Naive thymus-derived CD4-positive, alpha-beta T cell (primary cell): Measurements from ENCODE around the gene SUGCT. TPM values are rescaled to one million over a fixed set of nuclear protein-coding genes. Genes with fewer than 3 reads are reported as not detected.

ENCODE experiments used
- ATAC-seq: fragments of 150-1000 bp; cut with Tn5 transposase; 2 replicates; pipeline ENCODE4 v1.10.0; 2021; ENCODE audit warnings: mild to moderate bottlenecking, moderate library complexity
- CTCF ChIA-PET: fragments of 350-600 bp; sonication (Branson Sonifier 250); formaldehyde crosslinking; loops from one replicate; lab custom pipeline; 2021; ENCODE audit warnings: antibody characterized with exemption; lab: Charles Lee
- POLR2A ChIA-PET: fragments of 350-600 bp; sonication (Branson Sonifier 250); formaldehyde crosslinking; loops from one replicate; lab custom pipeline; 2021; ENCODE audit warnings: antibody characterized with exemption, inconsistent platforms; lab: Charles Lee
- DNase-seq, 9 donors: peaks; one replicate each; pipeline versions ENCODE4 v3.0.0 to v3.0.0-alpha.2; 2020 to 2022; ENCODE audit warnings: mixed read lengths in 1 of 9
- H3K27ac ChIP-seq: one replicate; pipeline ENCODE4 v1.7.0; 2013; ENCODE audit warnings: mild to moderate bottlenecking, low read depth, low read length, moderate library complexity
- H3K27me3 ChIP-seq, 2 donors: one replicate each; pipeline ENCODE4 v1.7.0; 2013; ENCODE audit warnings: low read length in 2 of 2, mild to moderate bottlenecking in 2 of 2, moderate library complexity in 2 of 2; ENCODE audit not compliant: control insufficient read depth in 2 of 2, insufficient read depth in 2 of 2
- H3K36me3 ChIP-seq, 3 experiments: 1 replicate in 2 of 3; 2 replicates in 1 of 3; pipeline ENCODE4 v1.7.0; 2013; ENCODE audit warnings: low read length in 3 of 3, mild to moderate bottlenecking in 3 of 3, moderate library complexity in 1 of 3; ENCODE audit not compliant: insufficient read depth in 3 of 3, control insufficient read depth in 2 of 3
- H3K4me1 ChIP-seq, 2 donors: one replicate each; pipeline ENCODE4 v1.7.0; 2013; ENCODE audit warnings: low read length in 2 of 2, mild to moderate bottlenecking in 2 of 2, moderate library complexity in 1 of 2; ENCODE audit not compliant: control insufficient read depth in 2 of 2, insufficient read depth in 2 of 2
- H3K4me3 ChIP-seq: 2 replicates; pipeline ENCODE4 v1.7.0; 2013; ENCODE audit warnings: mild to moderate bottlenecking, low read length
- H3K9me3 ChIP-seq, 3 experiments: 1 replicate in 2 of 3; 2 replicates in 1 of 3; pipeline ENCODE4 v1.7.0; 2013; ENCODE audit warnings: low read length in 3 of 3; ENCODE audit not compliant: control insufficient read depth in 2 of 3
- H3K27ac Mint-ChIP-seq, 9 donors: one replicate each; pipeline ENCODE4 v1.8.0; 2020 to 2022; ENCODE audit warnings: mixed read lengths in 9 of 9, mild to moderate bottlenecking in 8 of 9, moderate library complexity in 5 of 9, inconsistent platforms in 2 of 9
- H3K27me3 Mint-ChIP-seq, 5 donors: one replicate each; pipeline ENCODE4 v1.8.0; 2021 to 2022; ENCODE audit warnings: mixed read lengths in 5 of 5, mild to moderate bottlenecking in 1 of 5
- H3K36me3 Mint-ChIP-seq, 5 donors: one replicate each; pipeline ENCODE4 v1.8.0; 2020 to 2022; ENCODE audit warnings: mixed read lengths in 5 of 5, mild to moderate bottlenecking in 3 of 5, inconsistent platforms in 1 of 5
- H3K4me1 Mint-ChIP-seq, 7 donors: one replicate each; pipeline ENCODE4 v1.8.0; 2020 to 2022; ENCODE audit warnings: mixed read lengths in 7 of 7, mild to moderate bottlenecking in 3 of 7, inconsistent platforms in 1 of 7
- H3K4me3 Mint-ChIP-seq, 10 donors: one replicate each; pipeline ENCODE4 v1.8.0; 2020 to 2022; ENCODE audit warnings: mild to moderate bottlenecking in 10 of 10, mixed read lengths in 10 of 10, moderate library complexity in 6 of 10, inconsistent platforms in 2 of 10
- H3K9me3 Mint-ChIP-seq, 11 donors: one replicate each; pipeline ENCODE4 v1.8.0; 2020 to 2022; ENCODE audit warnings: mixed read lengths in 11 of 11, mild to moderate bottlenecking in 4 of 11, inconsistent platforms in 1 of 11, moderate library complexity in 1 of 11
- intact Hi-C, 2 donors: fragments of 100-400 bp; cut with micrococcal nuclease; formaldehyde crosslinking; loops; one replicate each; pipeline ENCODE4 v1.15.1; 2023
- polyA plus RNA-seq, 2 donors: library from polyadenylated mRNA; unstranded; fragments of 300-500 nt; fragmentation: Illumina TruSeq; gene quantifications; one replicate each; pipeline ENCODE4 v1.2.3, GENCODE V29; 2021
- total RNA-seq, 6 experiments: library from RNA in 5 of 6; stranded (reverse) in 5 of 6; gene quantifications; 1 replicate in 5 of 6; 2 replicates in 1 of 6; pipeline ENCODE4 v1.2.3 and lab custom pipeline; 2021 to 2026

The SUGCT gene
- total and polyA plus RNA-seq, 7 experiments from 2014 or later: 0.95 to 2.7 (median 2.2) TPM; not detected in 1

DNA sequence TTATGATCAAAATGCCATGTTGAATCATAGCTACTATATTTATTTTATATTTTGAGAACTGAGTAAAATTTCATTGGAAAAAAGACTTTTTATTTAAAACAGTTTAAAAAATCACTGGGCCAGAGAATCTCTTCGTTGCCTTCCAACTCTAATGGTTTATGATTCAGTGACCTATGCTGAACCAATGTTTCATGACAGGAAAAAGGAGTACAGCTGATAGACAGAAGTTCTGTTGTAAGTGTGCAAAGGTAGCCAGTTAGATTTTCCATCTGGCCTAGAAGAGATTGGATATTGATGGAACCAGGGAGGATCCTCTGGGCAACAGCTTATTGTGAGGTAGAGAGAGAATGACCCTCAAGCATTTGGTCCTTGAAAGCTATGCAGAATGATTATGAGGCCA is 745.8 kb downstream of the SUGCT start:
- Histone ChIP-seq H3K4me3 (no peak overlapping the region), H3K27me3 (no peaks in the 10 kb centered on the region), H3K4me1 (no peaks in the 10 kb centered on the region), H3K27ac (no peak overlapping the region), H3K9me3 (no peaks in the 10 kb centered on the region), H3K36me3 (no peaks in the 10 kb centered on the region)
- DNase-seq (no peak), ATAC-seq (no peak)
- H3K9me3 Mint-ChIP-seq: peaks cover 0 to 2% (median 0%) of the 10 kb centered on the region in 11 donors
- H3K27ac Mint-ChIP-seq: no peak overlapping the region
- POLR2A ChIA-PET: no interaction called here
- no peaks in the 10 kb centered on the region for H3K4me1 Mint-ChIP-seq
- intact Hi-C loops: no loop called here
- CTCF ChIA-PET: no interaction called here
- H3K36me3 Mint-ChIP-seq: peaks cover 0 to 1% (median 0%) of the 10 kb centered on the region in 5 donors
- no peak overlapping the region for H3K4me3 Mint-ChIP-seq
- peaks cover 0 to 2% (median 0%) of the 10 kb centered on the region in 5 donors for H3K27me3 Mint-ChIP-seq

GRCh38 chr7:40881405-40881926 is 746.7 kb downstream of the SUGCT start:
- ChIA-PET CTCF (no interaction called here), POLR2A (no interaction called here)
- peaks cover 0 to 4% (median 0%) of the 10 kb centered on the region in 5 donors for H3K27me3 Mint-ChIP-seq
- H3K27ac Mint-ChIP-seq: no peak overlapping the region
- peaks cover 0 to 7% (median 0%) of the 10 kb centered on the region in 11 donors for H3K9me3 Mint-ChIP-seq
- DNase-seq: no peak
- Histone ChIP-seq H3K27ac (no peak overlapping the region), H3K27me3 (no peaks in the 10 kb centered on the region), H3K4me3 (no peak overlapping the region), H3K36me3 (no peaks in the 10 kb centered on the region), H3K9me3 (peaks cover 0 to 4% (median 0%) of the 10 kb centered on the region in 3 experiments), H3K4me1 (no peaks in the 10 kb centered on the region)
- peaks cover 0 to 3% (median 0%) of the 10 kb centered on the region in 5 donors for H3K36me3 Mint-ChIP-seq
- H3K4me3 Mint-ChIP-seq: no peak overlapping the region
- intact Hi-C loops: no loop called here
- H3K4me1 Mint-ChIP-seq: no peaks in the 10 kb centered on the region
- no peak for ATAC-seq

DNA sequence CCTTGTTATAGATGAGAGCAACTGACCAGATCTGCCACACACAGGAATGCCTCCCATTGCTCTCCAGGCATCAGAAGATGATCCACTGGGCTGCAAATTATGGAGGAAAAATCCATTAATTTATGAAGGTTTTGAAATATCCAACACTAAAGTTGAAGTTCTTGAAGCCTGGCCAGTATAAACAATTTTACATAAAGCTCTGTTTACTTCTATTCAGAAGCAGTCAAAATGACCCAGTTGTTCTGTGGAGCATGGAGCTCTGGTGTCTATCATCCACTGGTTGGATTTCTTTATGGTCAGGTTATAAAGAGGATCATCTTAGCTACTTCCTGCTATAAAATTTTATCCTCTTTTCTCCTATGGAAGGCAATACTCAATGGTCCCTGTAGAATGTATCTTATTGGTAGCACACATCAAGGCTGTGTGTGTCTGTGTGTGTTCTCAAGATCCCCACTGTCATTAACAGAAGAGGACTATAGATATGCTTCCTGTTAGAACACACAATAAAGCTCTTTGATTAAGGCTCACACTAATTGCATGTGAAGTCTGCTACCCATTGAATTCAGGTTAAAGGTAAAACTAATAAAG is 747.4 kb downstream of the SUGCT start:
- no peaks in the 10 kb centered on the region for H3K36me3 ChIP-seq
- ChIA-PET POLR2A (no interaction called here), CTCF (no interaction called here)
- H3K27me3 ChIP-seq: no peaks in the 10 kb centered on the region
- H3K4me1 ChIP-seq: no peaks in the 10 kb centered on the region
- H3K36me3 Mint-ChIP-seq: peaks cover 0 to 3% (median 0%) of the 10 kb centered on the region in 5 donors
- ATAC-seq (no peak), DNase-seq (no peak)
- H3K4me3 Mint-ChIP-seq: no peak overlapping the region
- no peak overlapping the region for H3K4me3 ChIP-seq
- peaks cover 0 to 12% (median 2%) of the 10 kb centered on the region in 11 donors for H3K9me3 Mint-ChIP-seq
- no peak overlapping the region for H3K27ac ChIP-seq
- H3K9me3 ChIP-seq: peaks cover 0 to 4% (median 0%) of the 10 kb centered on the region in 3 experiments
- H3K27me3 Mint-ChIP-seq: peaks cover 0 to 4% (median under 1%) of the 10 kb centered on the region in 5 donors
- H3K27ac Mint-ChIP-seq: no peak overlapping the region
- intact Hi-C loops: no loop called here
- no peaks in the 10 kb centered on the region for H3K4me1 Mint-ChIP-seq

DNA sequence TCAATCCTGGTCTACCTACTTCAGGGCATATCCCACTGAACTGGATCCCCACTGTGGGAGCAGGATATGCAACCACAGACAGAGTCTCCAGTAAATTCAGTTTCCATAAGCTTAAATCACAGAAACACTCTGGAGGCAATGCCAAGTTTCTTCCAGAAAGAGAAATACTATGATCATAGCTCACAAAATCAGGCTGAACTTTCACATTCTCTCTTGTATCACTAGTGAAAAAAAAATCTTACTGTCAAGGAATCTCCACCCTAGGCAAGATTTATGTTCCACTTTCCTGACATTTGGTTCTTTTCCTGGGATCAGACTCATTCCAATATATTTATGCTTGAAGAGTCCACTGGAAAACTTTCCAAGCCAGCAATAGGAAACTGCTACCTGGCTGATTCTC is 749.0 kb downstream of the SUGCT start:
- peaks cover 0 to 4% (median 0%) of the 10 kb centered on the region in 3 experiments for H3K9me3 ChIP-seq
- Mint-ChIP-seq H3K4me1 (no peaks in the 10 kb centered on the region), H3K4me3 (no peak overlapping the region), H3K27ac (no peak overlapping the region), H3K27me3 (peaks cover 0 to 5% (median 4%) of the 10 kb centered on the region in 5 donors), H3K9me3 (peaks cover 0 to 22% (median 4%) of the 10 kb centered on the region in 11 donors), H3K36me3 (peaks cover 0 to 3% (median 0%) of the 10 kb centered on the region in 5 donors)
- no peaks in the 10 kb centered on the region for H3K36me3 ChIP-seq
- ChIA-PET POLR2A (no interaction called here), CTCF (no interaction called here)
- H3K4me1 ChIP-seq: no peaks in the 10 kb centered on the region
- H3K27me3 ChIP-seq: no peaks in the 10 kb centered on the region
- DNase-seq (no peak), ATAC-seq (no peak)
- intact Hi-C loops: no loop called here
- H3K27ac ChIP-seq: no peak overlapping the region
- H3K4me3 ChIP-seq: no peak overlapping the region

GRCh38 chr7:40884241-40884640 is 749.4 kb downstream of the SUGCT start:
- no peaks in the 10 kb centered on the region for H3K36me3 ChIP-seq
- Mint-ChIP-seq H3K27me3 (peaks cover 0 to 5% (median 4%) of the 10 kb centered on the region in 5 donors), H3K4me3 (no peak overlapping the region), H3K36me3 (peaks cover 0 to 3% (median 0%) of the 10 kb centered on the region in 5 donors), H3K27ac (no peak overlapping the region), H3K4me1 (no peaks in the 10 kb centered on the region), H3K9me3 (peaks cover 0 to 22% (median 4%) of the 10 kb centered on the region in 11 donors)
- H3K27me3 ChIP-seq: no peaks in the 10 kb centered on the region
- ChIA-PET POLR2A (no interaction called here), CTCF (no interaction called here)
- no peak overlapping the region for H3K27ac ChIP-seq
- DNase-seq (no peak), ATAC-seq (no peak)
- intact Hi-C loops: no loop called here
- no peak overlapping the region for H3K4me3 ChIP-seq
- H3K4me1 ChIP-seq: no peaks in the 10 kb centered on the region
- H3K9me3 ChIP-seq: peaks cover 0 to 4% (median 0%) of the 10 kb centered on the region in 3 experiments

DNA sequence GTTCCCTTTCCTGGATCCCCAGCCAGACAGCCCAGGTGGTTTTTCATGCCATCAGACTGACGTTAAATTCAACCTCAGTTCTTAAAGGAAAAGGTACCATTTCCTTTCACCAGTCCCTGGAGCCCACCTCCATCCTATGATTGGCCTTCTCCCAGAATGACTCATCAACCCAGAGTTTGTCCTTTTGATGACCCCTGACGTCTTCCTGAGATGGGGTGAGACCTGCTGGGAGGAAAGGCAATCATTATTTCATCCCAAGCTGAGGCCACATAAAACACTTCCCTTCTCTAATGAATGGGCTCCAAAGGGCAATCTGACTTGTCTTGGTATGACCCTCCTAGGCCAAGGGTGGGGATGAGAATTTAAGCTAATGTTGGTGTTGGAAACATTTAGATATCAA is 750.7 kb downstream of the SUGCT start:
- Mint-ChIP-seq H3K4me1 (no peaks in the 10 kb centered on the region), H3K9me3 (peaks cover 0 to 24% (median 6%) of the 10 kb centered on the region in 11 donors), H3K36me3 (peaks cover 0 to 3% (median 0%) of the 10 kb centered on the region in 5 donors), H3K27ac (no peak overlapping the region), H3K4me3 (no peak overlapping the region), H3K27me3 (peaks cover 0 to 5% (median 4%) of the 10 kb centered on the region in 5 donors)
- Histone ChIP-seq H3K9me3 (peaks cover 0 to 4% (median 0%) of the 10 kb centered on the region in 3 experiments), H3K36me3 (no peaks in the 10 kb centered on the region), H3K4me3 (no peak overlapping the region), H3K4me1 (no peaks in the 10 kb centered on the region), H3K27ac (no peak overlapping the region), H3K27me3 (no peaks in the 10 kb centered on the region)
- DNase-seq (no peak), ATAC-seq (no peak)
- intact Hi-C loops: no loop called here
- ChIA-PET POLR2A (no interaction called here), CTCF (no interaction called here)

- no peaks in the 10 kb centered on the region for H3K27me3 ChIP-seq
- peaks cover 0 to 4% (median 0%) of the 10 kb centered on the region in 3 experiments for H3K9me3 ChIP-seq
- Mint-ChIP-seq H3K4me1 (no peaks in the 10 kb centered on the region), H3K9me3 (peaks cover 4 to 37% (median 11%) of the 10 kb centered on the region in 11 donors), H3K4me3 (no peak overlapping the region), H3K27ac (no peak overlapping the region), H3K27me3 (peaks cover 0 to 5% (median 4%) of the 10 kb centered on the region in 5 donors), H3K36me3 (peaks cover 0 to 4% (median 0%) of the 10 kb centered on the region in 5 donors)
- no peaks in the 10 kb centered on the region for H3K4me1 ChIP-seq
- no peaks in the 10 kb centered on the region for H3K36me3 ChIP-seq
- ATAC-seq (no peak), DNase-seq (no peak)
- intact Hi-C loops: no loop called here
- POLR2A ChIA-PET: no interaction called here
- H3K4me3 ChIP-seq: no peak overlapping the region
- CTCF ChIA-PET: no interaction called here
- H3K27ac ChIP-seq: no peak overlapping the region
Observed at GRCh38 chr7:40887099-40887498, 752.3 kb downstream of the SUGCT start.
